Epithelial cell of proximal tubule (primary cell): ENCODE results near the gene EXOSC5. TPM values are rescaled to one million over a fixed set of nuclear protein-coding genes. Genes with fewer than 3 reads are reported as not detected.

Experiments
- DNase-seq: peaks from one replicate; pipeline ENCODE4 v3.0.0-alpha.2; 2011; ENCODE audit warnings: low read depth
- H3K4me3 ChIP-seq: 2 replicates; pipeline ENCODE4 v1.5.1; 2011; ENCODE audit warnings: low read depth, mild to moderate bottlenecking, low read length
- total RNA-seq: library from RNA; depleted of rRNA; stranded (reverse); fragments of >200 nt; gene quantifications from 2 replicates; pipeline ENCODE4 v1.2.3, GENCODE V29; 2015
- TF ChIP-seq, protein P1 (sequence below): conservative IDR thresholded peaks from 2 replicates; pipeline ENCODE4 v1.5.1; 2012; ENCODE audit warnings: low read depth, mild to moderate bottlenecking, low read length

The EXOSC5 gene
- total RNA-seq, 1 donor from 2014 or later, result 23.7 TPM

GRCh38 chr19:41367848-41368301 lies 29.3 kb downstream of the EXOSC5 start:
- DNase-seq, result peak; percentile 73
- H3K4me3 ChIP-seq, result no peak overlapping the region
- TF ChIP-seq, protein P1, sequence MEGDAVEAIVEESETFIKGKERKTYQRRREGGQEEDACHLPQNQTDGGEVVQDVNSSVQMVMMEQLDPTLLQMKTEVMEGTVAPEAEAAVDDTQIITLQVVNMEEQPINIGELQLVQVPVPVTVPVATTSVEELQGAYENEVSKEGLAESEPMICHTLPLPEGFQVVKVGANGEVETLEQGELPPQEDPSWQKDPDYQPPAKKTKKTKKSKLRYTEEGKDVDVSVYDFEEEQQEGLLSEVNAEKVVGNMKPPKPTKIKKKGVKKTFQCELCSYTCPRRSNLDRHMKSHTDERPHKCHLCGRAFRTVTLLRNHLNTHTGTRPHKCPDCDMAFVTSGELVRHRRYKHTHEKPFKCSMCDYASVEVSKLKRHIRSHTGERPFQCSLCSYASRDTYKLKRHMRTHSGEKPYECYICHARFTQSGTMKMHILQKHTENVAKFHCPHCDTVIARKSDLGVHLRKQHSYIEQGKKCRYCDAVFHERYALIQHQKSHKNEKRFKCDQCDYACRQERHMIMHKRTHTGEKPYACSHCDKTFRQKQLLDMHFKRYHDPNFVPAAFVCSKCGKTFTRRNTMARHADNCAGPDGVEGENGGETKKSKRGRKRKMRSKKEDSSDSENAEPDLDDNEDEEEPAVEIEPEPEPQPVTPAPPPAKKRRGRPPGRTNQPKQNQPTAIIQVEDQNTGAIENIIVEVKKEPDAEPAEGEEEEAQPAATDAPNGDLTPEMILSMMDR, result no peak

DNA sequence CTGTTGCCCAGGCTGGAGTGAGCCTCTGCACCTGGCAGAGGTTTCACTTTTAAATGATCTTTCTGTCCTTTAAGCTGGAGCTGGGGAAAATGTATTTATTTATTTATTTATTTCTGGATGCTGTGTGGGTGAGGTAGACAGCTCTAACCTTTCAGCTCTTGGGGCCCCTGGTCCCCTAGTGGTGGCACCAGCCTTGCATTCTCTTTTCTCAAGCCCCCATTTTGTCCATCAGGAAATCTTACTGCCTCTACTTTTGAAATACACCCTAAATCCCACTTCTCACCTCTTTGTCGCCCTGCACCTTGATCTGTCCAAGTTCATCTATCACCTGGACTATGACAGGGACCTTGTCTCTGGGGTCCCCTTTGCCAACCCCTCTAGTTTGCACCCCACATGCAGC lies 31.1 kb downstream of the EXOSC5 start:
- TF ChIP-seq, protein P1, result peak; percentile 44
- no peak overlapping the region for H3K4me3 ChIP-seq
- DNase-seq, result no peak

- no peak for DNase-seq
- TF ChIP-seq, protein P1, result no peak
Measured at GRCh38 chr19:41364524-41365391, 32.4 kb downstream of the EXOSC5 start.

DNA sequence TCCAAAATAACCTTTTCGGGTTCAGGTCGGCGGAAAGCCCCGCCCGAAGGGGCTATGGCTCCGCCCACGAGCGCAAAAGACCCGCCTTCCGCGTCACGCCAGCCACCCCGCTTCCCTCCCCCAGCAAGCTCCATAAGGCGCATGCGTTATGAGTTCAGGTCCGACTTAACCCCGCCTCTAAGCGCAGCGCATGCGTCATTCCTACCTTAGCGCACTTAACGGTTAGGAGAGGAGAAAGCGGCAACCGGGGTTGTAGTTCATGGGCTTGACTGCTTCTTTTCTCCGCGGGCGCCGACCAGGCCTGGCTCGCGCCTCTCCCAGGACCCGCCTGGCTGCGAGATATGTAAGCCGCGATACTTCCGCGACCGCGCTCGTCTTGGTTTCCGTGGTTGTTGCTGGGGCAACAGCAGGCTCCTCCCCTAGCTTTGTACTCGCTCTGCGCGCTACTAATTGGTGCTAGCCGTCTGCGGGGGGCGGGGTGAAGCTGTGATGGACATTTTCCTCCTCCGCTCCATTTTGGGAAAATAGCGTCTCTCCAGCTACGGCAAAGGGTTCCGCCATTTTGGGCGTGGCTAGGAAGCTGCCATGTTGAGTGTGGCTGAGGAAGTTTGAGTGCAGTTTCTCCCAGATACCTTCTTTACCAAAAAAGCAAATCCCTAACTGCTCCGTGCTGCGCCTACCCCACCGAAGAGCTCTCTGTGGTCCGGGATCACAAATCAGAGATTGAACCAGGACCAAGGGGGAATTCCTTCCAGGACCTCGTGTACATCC lies 33.2 kb downstream of the EXOSC5 start, which contains the start of gene B9D2:
Gene B9D2 (minus strand): TSS at position 397 of the 771 bp plus-strand sequence. CDS start 630 bp downstream, outside the sequence.
- peak within 1 kb of the TSS; percentile 67 for H3K4me3 ChIP-seq
- TF ChIP-seq, protein P1, result no peak
- peak; percentile 85 for DNase-seq

More at GRCh38 chr19:41364524-41365391, 32.4 kb downstream of the EXOSC5 start:
- peak overlapping the region; percentile 67 for H3K4me3 ChIP-seq

DNA sequence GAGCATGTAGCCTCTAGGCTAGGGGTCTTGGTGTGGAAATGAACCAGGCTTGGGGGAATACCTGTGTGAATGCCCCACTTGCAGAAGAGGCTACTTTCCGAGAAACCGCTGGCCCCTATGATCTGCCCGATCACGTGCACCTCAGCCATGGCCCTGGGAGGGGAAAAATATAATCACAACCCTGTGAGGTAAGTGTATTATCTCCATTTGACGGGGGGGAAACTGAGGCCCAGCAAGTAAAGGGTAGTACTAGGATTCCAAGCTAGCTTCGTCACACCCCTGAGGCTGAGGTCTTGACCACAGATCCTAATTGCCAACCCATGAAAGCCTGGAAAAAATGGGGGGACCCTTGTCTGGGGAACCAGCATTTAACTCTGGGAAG lies 33.8 kb downstream of the EXOSC5 start:
- H3K4me3 ChIP-seq, result peak overlapping the region; percentile 67
- TF ChIP-seq, protein P1, result no peak
- no peak for DNase-seq

DNA sequence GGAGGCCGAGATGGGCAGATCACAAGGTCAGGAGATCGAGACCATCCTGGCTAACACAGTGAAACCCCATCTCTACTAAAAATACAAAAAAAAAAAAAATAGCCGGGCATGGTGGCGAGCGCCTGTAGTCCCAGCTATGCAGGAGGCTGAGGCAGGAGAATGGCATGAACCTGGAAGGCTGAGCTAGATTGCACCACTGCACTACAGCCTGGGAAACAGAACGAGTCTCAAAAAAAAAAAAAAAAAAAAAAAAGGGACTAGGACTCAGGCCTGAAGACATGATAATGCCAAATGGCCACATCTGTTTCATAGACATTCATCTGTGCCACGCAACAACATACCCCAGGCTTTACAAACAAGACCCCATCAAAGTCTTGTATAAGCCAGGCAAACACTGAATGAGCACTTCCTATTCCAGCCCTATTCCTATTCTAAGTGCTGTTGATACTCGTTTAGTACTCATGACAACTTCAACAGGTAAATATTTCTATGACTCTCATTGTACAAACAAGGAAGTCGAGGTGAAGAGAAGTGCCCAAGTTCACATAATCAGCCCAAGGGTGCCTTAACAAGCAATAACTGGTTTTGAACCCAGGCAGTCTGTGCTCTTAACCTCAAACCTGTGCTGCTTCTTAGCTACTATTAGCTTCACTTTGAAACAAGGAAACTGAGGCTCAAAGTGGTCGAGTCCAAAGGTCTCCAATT lies 34.9 kb downstream of the EXOSC5 start:
- TF ChIP-seq, protein P1, result no peak
- DNase-seq, result no peak

More for the DNA sequence above, 34.9 kb downstream of the EXOSC5 start:
- no peak overlapping the region for H3K4me3 ChIP-seq
